Stomach (tissue), 4 donors: ENCODE data around the gene TOMT.

Experiments
- EP300 ChIP-seq: sonication (generic); formaldehyde crosslinking; IDR thresholded peaks from one replicate; pipeline ENCODE4 v1.6.1; 2017; ENCODE audit warnings: antibody characterized with exemption
- POLR2AphosphoS5 ChIP-seq, 3 donors: sonication (generic); formaldehyde crosslinking; IDR thresholded peaks; one replicate each; pipeline ENCODE4 v1.6.1; 2016; ENCODE audit warnings: antibody characterized with exemption in 3 of 3
- TF ChIP-seq, protein P1 (sequence below), 7 experiments: fragments of 450-650 bp in 4 of 7; fragments of 200-600 bp in 3 of 7; sonication (generic) in 3 of 7; IDR thresholded peaks; one replicate each; pipeline ENCODE4 v1.5.1; 2016 to 2019; ENCODE audit warnings: antibody characterized with exemption in 7 of 7, control low read depth in 2 of 7, mild to moderate bottlenecking in 1 of 7

GRCh38 chr11:72129381-72129780 is 23.7 kb downstream of the TOMT start:
- TF ChIP-seq, protein P1, sequence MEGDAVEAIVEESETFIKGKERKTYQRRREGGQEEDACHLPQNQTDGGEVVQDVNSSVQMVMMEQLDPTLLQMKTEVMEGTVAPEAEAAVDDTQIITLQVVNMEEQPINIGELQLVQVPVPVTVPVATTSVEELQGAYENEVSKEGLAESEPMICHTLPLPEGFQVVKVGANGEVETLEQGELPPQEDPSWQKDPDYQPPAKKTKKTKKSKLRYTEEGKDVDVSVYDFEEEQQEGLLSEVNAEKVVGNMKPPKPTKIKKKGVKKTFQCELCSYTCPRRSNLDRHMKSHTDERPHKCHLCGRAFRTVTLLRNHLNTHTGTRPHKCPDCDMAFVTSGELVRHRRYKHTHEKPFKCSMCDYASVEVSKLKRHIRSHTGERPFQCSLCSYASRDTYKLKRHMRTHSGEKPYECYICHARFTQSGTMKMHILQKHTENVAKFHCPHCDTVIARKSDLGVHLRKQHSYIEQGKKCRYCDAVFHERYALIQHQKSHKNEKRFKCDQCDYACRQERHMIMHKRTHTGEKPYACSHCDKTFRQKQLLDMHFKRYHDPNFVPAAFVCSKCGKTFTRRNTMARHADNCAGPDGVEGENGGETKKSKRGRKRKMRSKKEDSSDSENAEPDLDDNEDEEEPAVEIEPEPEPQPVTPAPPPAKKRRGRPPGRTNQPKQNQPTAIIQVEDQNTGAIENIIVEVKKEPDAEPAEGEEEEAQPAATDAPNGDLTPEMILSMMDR (IDR thresholded peaks at IDR 0.05), result no peak
- TF ChIP-seq EP300, result no peak
- no peak for TF ChIP-seq POLR2AphosphoS5 (IDR thresholded peaks at IDR 0.05)
